Stomach (tissue), 4 donors: ENCODE results near the gene B4GALNT3.

Experiments used
- EP300 ChIP-seq: sonication (generic); formaldehyde crosslinking; IDR thresholded peaks from one replicate; pipeline ENCODE4 v1.6.1; 2017; ENCODE audit warnings: antibody characterized with exemption
- POLR2A ChIP-seq, 4 donors: fragments of 450-650 bp; IDR thresholded peaks; one replicate each; pipeline ENCODE4 v1.6.1; 2016; ENCODE audit warnings: antibody characterized with exemption in 4 of 4, control low read depth in 2 of 4, mild to moderate bottlenecking in 1 of 4, moderate library complexity in 1 of 4
- POLR2AphosphoS5 ChIP-seq, 3 donors: sonication (generic); formaldehyde crosslinking; IDR thresholded peaks; one replicate each; pipeline ENCODE4 v1.6.1; 2016; ENCODE audit warnings: antibody characterized with exemption in 3 of 3
- TF ChIP-seq, protein P1 (sequence below), 7 experiments: fragments of 450-650 bp in 4 of 7; fragments of 200-600 bp in 3 of 7; sonication (generic) in 3 of 7; IDR thresholded peaks; one replicate each; pipeline ENCODE4 v1.5.1; 2016 to 2019; ENCODE audit warnings: antibody characterized with exemption in 7 of 7, control low read depth in 2 of 7, mild to moderate bottlenecking in 1 of 7

DNA sequence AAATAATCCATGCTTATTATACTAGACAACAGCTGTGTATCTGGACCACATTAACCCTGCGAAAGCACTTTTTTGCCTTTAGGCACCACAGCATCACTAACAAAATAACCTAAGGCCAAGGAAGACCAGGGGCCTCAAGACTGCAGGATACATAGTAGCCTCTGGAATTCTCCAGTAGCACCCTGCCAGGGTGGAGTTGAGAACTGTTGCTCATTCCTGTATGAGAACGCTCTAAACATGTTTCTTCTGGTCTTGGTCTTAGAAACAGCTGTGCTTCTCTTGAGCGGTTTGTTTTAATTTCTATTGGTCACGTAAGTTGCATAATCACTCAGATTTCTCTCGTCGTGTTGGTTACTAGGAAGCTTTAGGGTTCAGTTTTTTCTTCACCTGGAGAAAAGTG, 7.9 kb downstream of the B4GALNT3 start:
- TF ChIP-seq, protein P1, sequence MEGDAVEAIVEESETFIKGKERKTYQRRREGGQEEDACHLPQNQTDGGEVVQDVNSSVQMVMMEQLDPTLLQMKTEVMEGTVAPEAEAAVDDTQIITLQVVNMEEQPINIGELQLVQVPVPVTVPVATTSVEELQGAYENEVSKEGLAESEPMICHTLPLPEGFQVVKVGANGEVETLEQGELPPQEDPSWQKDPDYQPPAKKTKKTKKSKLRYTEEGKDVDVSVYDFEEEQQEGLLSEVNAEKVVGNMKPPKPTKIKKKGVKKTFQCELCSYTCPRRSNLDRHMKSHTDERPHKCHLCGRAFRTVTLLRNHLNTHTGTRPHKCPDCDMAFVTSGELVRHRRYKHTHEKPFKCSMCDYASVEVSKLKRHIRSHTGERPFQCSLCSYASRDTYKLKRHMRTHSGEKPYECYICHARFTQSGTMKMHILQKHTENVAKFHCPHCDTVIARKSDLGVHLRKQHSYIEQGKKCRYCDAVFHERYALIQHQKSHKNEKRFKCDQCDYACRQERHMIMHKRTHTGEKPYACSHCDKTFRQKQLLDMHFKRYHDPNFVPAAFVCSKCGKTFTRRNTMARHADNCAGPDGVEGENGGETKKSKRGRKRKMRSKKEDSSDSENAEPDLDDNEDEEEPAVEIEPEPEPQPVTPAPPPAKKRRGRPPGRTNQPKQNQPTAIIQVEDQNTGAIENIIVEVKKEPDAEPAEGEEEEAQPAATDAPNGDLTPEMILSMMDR (IDR thresholded peaks at IDR 0.05): no peak
- TF ChIP-seq POLR2A (IDR thresholded peaks at IDR 0.05): no peak
- no peak for TF ChIP-seq EP300
- no peak for TF ChIP-seq POLR2AphosphoS5 (IDR thresholded peaks at IDR 0.05)
